Measurements from ENCODE around the gene SCART1.
"Not testable (repeated sequence)": the region's sequence is repeated elsewhere in the genome, so short reads cannot be mapped to it uniquely, and the experiment has no call there.

The SCART1 gene

DNA sequence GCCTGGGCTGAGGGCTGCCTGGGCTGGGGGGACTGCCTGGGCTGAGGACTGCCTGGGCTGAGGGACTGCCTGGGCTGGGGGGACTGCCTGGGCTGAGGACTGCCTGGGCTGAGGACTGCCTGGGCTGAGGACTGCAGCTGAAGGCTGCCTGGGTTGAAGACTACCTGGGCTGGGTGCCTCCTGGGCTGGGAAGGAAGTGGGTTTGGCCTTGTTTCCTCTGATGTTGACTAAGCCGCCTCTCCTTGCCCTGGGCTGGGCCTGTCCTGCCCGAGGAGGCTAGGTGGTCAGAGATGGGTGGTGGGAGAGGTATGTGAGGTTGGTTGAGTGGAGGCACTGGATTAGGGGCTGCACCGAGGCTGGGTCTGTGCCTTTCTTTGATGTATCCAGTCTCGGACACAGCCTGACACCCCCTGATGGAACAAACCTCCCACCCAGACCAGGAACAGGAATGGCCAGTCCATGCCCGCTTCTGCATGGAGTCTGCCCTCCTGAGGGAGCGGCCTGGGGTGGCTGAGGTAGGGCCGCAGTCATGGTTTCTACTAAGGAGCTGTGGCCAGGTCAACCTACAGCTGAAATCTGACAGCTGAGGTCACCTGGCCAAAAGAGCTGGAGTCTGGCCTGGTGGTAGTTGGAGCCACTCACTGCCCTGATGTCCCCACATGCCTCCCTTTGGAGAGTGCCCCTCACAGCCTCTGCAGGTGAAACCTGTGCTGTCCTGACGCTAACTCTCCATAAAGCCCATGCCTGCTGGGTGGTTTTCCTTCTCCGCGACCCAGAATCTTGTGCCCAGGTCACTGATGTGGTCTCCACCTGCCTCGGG is 22.3 kb downstream of the SCART1 start:
- no peak for DNase-seq

DNA sequence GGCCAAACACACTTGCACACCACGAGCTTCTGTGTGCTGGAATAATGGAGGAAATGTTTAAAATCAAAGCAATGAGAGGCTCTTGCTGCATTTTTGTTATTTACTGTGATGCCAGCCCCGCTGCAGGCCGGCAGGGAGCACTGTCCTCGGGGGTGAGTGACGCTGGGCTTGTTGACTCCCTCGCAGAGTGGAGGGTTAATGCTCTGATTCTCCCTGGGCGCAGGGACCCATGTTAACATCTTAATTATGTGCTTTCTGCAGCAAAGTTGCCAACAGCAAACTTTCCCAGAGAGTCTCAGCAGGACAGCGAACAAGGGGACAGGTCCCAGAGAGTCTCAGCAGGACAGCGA is 22.9 kb downstream of the SCART1 start:
- DNase-seq = no peak

DNA sequence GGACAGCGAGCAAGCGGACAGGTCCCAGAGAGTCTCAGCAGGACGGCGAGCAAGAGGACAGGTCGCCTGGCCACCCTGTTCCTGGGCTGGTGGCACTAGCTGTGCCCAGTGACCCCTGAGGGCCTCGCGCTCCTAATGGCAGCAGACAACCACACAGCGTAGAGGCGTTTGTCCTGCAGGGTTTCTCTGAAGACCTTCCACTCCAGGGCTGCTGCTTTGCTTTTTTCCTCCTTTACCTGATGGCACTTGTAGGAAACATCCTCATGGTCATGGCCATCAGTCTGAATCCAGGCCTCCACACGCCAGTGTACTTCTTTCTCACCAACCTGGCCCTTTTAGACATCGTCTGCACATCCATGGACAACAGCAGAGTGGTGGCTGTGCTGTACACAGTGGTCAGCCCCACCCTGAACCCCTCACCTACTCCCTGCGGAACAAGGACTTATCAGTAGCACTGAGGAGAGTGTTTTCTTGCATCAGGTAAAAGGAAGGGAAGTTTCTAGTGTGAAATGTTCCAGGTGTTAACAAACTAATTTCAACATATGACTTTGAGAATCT is 27.4 kb downstream of the SCART1 start:
- DNase-seq = no peak

DNA sequence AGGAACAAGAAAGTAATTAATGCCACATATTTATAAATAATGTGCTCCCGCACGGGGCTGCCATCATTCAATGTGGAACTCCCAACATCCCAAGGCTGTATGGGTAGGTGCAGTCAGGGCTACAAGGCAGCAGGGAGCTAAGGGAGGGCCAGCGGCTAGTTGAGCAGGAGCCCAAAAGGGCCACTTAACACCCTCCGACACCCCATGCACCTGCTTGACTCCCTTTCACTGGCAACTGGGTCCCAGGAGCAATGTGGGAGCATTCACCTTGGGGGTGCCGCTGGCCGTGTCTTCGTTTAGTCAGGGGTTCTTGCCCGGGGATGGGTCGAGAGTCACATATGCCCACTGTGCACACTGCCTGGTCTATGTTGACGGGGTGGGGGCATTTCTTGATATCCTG is 27.9 kb downstream of the SCART1 start:
- DNase-seq = no peak

DNA sequence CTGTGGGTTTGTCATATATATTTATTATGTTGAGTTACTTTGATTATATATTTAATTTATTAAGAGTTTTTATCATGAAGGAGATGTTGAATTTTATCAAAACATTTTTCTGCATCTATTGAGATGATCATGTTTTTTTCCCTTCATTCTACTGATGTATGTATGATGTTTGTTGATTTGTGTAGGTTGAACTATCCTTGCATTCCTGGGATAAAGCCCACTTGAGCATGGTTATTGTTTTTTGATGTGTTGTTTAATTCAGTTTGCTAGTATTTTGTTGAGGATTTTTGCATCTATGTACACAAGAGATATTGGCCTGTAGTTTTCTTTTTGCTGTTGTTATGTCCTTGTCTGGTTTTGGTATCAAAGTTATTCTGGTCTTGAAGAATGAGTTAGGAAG is 31.1 kb downstream of the SCART1 start:
- no peak for DNase-seq

DNA sequence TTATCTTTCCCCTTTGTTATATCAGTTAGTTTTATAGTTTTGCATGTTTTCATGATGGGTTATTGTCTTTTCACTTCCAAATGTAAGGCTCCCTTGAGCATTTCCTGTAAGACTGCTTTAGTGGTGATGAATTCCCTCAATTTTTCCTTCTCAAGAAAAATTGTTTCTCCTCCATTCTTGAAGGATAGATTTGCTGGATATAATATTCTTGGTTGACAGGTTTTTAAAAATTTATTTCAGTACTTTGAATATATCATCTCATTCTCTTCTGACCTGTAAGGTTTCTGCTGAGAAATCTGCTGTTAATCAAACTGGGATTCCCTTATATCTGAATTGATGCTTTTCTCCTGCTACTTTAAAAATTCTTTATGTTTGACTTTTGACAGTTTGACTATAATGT is 33.3 kb downstream of the SCART1 start:
- no peak for DNase-seq

DNA sequence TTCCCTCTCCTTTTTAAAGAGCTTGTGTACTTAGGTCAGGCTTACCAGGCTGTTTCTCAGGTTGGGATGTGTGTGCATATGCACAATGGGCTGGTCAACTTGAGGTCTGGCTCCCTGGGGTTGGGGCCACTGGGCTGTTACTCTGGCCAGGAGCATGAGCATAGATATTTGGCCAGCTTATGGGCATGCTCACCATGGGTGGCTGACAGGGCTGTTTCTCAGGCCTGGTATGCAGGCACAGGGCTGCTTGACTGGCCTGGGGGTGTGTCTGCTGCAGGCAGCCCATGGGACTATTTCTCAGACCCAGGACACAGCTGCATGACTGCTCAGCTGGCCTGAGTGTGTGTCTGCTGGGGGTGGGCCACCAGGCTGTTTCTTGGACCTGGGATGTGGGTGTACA is 34.6 kb downstream of the SCART1 start:
- no peak for DNase-seq

DNA sequence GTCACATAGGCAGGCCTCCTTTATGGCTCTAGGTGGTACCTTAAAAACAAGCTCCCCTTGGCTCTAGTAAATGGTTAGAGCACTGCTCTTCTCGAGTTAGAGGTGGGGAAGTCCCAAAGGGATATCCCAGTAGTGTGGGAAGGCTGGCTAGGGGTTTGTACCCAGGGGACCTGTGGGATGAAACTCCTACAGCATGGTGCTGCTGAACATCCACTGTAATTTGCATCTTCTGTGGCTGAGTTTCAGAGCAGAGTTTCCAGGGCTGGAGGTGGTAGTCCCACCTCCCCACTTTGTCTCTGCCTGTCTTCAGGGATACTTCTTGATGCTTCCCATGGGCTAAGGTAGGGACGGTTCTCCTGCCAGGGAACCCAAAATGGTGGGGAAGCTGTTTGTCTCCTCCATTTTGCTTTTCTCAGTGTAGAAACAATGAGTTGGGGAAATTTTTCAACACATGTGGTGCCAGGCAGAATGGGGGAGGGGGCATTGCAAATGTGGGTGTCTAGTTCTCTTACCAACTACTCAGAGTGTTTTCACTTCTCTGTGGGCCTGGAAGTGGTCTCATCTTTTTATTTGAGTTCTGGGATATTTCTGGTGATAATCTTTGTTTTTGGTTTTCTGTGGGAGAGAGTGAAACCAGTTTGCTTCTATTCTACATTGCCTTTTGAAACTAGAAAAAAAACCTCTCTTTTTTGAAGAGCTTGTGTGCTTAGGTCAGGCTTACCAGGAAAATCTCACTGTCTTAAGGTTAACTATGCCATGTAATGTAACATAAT is 36.3 kb downstream of the SCART1 start:
- no peak for DNase-seq

DNA sequence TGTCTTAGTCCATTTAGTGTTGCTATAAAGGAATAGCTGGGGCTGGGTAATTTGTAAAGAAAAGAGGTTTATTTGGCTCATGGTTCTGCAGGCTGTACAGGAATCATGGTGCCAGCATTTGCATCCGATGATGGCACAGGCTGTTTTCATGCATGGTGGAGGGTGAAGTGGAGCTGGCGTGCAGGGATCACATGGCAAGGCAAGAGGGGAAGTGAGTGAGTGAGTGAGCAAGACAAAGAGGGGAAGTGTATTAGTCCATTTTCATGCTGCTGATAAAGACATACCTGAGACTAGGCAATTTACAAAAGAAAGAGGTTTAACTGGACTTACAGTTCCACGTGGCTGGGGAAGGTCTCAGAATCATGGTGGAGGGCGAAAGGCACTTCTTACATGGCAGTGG is 39.8 kb downstream of the SCART1 start:
- DNase-seq = not testable (repeated sequence)

DNA sequence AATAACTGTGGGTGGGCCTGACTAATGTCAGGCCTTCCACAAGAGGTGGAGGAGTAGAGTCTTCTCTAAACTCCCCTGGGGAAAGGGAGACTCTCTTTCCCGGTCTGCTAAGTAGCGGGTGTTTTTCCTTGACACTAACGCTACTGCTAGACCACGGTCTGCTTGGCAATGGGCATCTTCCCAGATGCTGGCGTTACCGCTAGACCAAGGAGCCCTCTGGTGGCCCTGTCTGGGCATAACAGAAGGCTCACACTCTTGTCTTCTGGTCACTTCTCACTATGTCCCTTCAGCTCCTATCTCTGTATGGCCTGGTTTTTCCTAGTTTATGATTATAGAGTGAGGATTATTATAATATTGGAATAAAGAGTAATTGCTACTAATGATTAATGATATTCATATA is 43.6 kb downstream of the SCART1 start:
- DNase-seq = not testable (repeated sequence)

DNA sequence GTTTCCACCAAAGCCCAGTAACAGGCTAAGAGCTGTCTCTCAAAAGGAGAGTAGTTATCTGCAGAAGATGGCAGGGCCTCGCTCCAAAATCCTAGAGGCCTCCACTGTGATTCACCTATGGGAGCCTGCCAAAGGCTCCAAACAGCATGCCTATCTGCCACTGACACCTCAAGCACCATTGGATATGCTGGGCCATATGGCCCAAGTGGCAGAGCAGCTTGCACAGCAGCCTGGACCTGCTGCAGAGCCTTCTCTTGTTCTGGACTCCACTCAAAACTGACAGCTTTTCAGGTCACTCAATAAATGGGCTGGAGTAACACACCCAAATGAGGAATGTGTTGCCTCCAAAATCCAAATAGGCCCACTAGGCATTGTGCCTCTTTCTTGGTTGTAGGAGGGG is 45.4 kb downstream of the SCART1 start:
- DNase-seq = not testable (repeated sequence)

DNA sequence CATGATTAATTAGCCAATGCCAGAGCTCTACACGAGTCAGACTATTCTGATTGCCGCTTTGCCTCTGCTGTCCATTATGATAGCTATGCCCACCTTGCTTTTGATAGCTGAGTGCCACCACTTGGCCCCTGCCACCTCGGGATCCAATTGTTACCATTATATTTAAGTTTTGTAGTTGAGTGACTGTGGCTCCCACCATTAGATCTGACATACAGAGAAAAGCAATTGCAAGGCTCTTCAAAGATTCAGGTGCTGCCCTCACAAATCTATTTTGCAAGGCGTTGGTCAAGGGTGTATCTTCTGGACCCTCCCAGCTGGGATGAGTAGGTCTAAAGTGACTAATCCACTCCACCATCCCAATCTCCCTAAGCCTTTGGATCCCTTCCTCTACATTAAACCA is 47.2 kb downstream of the SCART1 start:
- DNase-seq = not testable (repeated sequence)

DNA sequence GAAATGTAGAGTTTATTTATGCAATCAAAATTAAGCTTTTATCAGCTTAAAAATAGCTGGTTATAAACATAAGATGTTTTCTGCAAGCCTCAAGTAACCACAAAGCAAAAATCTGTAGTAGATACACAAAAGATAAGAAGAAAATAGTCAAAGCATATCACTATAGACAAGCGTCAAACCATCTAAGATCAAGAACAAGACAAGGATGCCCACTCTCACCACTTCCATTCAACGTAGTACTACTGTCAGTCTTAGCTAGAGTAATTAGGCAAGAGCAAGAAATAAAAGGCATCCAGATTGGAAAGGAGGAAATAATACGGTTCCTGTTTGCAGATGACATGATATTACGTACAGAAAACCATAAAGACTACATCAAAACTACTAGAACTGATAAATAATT is 56.0 kb downstream of the SCART1 start:
- no peak for DNase-seq

DNA sequence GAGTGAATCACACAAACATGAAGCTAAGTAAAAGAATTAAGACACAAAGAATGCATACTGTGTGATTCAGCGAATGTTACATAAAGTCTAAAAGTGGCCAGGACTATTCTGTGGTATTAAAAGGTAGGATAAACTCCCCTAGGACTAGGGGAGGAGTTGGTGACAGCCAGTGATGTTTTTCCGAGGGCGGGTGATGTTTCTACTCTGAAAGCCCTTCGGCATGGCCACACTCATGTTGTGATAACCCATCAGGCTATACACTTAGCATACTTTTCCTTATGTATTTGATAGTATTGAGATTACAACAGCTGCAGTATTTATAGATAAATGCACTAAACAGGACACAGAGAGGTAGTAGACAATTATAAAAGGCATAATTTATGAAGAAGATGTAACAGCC is 57.7 kb downstream of the SCART1 start:
- DNase-seq = no peak

DNA sequence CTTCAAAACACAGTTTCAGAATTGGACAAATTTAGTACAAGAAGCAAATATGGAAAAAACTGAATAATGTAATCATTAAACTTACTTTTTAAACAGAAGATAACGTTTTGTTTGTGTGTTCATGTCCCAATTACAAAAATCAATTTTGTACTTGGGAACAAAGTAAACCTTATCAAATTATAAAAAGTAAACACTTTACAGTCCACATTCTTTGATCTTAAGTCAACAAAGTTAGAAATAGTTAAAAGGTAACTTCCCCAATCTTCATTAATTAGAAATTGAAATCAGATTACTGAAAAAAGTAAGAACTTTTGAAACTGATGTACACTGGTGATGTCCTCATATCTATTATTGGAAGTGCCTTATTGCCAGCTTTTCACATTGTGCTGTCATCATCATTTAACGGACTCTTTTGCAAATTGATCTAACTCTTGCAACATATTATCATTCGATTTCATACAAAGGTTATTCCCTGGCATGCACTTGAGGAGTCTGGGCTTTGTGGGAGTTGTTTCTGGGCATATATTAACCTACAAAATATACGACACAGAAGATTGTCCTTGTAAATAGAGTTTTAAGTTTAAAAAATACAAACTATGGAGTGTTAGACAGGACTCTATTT is 58.3 kb downstream of the SCART1 start:
- DNase-seq = no peak

DNA sequence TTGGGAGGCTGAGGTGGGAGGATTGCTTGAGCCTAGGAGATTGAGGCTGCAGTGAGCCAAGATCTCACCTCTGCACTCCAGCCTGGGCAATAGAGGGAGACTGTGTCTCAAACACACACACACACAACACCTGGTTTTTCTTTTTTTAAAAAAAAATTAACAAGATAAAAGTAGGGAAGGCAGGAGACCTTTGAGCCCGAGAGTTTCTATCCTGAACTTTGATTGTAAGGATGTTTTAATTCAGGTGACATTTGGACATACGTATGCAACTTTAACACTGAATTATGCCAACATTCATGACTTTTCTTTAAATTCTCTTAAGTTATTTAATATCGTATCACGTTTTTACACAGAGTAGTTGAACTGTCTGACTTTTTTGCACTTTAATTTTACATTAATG is 61.7 kb downstream of the SCART1 start:
- DNase-seq = no peak

DNA sequence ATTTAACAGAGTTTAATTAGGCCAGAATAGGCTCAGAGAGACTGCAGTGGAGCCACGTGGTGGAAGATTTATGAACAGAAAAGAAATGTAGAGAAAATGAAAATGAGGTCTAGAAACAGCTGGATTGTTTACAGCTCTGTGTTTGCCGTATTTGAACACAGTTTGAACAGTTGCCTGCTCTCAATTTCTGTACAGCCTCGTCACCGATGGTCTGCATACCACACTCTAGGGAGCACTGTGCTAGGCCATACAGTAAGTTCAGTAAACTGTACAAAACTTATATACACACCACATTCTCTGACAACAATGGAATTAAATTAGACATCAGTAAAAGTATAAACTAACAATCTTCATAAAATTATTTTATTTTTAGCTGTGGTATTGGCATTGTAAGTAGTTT is 62.3 kb downstream of the SCART1 start:
- no peak for DNase-seq

DNA sequence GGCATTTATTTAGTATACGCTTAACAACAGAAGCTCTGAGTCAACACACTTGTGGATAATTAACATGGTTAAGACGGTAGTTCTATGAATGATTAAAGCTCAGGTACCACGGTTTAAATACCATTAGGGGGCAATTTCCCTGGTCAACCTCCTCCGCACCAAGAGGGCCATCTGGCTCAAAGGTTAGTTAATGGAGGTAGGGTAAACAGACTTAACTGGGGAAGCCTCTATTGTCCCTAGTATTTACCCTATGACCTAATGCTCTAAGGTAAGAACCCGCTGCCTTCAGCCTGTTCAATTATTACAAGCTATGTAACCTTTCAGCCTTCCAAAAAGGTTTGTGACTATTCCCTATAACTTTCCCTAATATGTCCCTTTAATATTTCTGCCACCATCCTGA is 64.8 kb downstream of the SCART1 start:
- DNase-seq = not testable (repeated sequence)
